LNCAP (cell line): ENCODE results near the gene ETFA.

Source experiments
- TF ChIP-seq, protein P1 (sequence below): fragments of 450-650 bp; IDR thresholded peaks from 2 replicates; pipeline ENCODE4 v1.5.1; 2017; ENCODE audit warnings: mild to moderate bottlenecking

ETFA gene

DNA sequence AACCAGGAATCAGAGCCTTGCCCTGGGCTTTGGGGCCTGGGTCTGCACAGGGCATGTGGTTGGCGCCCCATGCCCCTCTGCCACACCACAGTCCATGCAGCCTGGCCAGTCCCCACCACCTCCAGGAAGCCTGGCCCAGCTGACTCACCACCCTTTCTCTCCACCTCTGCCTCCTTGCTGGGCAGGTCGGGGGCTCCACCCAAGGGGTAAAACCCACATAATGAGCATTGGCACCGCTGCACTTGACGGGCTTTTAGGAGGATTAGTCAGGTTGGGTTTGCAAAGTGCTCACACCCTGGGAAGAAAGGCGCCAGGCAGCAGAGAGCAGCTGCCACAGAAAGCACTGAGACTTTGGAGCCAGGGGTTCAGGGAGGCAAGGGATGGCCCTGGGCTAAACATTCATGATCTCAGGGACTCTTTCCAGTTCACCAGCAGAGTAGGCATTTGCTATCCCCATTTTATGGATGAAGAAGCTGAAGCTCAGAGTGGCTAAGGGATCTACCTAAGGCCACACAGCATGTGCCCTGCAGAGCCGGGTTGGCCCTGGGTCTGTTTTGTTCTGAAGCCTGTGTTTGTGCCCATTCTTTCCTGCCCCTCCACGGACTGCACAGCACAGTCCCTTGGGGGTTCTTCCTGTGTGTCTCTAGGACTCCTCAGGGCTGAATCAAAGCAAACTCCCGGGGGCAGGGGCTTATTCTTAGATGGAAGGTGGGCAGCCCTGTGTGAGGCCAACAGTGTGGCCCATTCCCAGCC lies 113.4 kb downstream of the ETFA start:
- TF ChIP-seq, protein P1, sequence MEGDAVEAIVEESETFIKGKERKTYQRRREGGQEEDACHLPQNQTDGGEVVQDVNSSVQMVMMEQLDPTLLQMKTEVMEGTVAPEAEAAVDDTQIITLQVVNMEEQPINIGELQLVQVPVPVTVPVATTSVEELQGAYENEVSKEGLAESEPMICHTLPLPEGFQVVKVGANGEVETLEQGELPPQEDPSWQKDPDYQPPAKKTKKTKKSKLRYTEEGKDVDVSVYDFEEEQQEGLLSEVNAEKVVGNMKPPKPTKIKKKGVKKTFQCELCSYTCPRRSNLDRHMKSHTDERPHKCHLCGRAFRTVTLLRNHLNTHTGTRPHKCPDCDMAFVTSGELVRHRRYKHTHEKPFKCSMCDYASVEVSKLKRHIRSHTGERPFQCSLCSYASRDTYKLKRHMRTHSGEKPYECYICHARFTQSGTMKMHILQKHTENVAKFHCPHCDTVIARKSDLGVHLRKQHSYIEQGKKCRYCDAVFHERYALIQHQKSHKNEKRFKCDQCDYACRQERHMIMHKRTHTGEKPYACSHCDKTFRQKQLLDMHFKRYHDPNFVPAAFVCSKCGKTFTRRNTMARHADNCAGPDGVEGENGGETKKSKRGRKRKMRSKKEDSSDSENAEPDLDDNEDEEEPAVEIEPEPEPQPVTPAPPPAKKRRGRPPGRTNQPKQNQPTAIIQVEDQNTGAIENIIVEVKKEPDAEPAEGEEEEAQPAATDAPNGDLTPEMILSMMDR, result no peak

DNA sequence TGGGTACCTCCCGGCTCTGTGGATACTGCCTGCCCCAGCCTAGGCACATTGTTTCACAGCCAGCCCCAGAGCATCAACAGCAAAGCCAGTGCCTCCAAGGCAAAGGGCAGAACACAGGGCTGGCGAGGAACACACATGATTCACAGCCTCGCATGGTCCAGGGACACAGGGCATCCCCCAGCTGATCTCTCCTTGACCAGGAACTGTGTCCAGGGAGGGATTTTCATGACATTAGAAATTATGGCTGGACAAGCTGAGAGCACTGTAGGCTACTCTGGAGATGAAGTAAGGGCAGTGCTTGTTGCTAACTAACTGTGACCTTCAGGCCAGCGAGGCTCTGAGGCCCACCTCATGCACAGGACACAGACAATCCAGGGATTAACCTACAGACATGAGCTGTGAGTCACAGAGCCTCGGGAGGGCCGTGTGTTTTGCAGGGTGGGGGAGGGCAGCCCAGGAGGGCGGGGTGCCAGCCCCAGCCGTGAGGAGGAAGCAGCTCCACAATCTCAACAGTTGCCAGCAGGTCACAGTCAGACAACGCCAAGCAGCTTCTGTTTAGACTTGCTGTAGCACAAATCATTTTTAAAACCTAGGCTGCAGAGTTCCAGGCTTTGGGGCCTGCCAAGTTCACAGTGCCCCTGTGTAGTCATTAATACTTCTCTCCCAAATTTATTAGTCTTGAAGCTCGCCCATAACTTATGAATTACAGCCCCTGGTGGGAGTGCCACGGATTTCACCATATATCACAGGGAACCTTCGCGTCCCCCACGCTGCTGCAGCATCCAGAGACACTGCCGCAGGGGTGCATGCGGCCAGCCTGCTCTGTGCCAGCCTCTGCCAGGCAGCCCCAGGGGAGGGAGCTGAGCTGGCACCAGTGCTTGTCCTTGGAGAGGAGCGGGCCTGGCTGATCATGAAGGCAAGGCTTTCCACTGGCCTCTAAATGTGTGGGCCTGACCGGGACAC lies 114.7 kb downstream of the ETFA start:
- TF ChIP-seq, protein P1, result no peak

DNA sequence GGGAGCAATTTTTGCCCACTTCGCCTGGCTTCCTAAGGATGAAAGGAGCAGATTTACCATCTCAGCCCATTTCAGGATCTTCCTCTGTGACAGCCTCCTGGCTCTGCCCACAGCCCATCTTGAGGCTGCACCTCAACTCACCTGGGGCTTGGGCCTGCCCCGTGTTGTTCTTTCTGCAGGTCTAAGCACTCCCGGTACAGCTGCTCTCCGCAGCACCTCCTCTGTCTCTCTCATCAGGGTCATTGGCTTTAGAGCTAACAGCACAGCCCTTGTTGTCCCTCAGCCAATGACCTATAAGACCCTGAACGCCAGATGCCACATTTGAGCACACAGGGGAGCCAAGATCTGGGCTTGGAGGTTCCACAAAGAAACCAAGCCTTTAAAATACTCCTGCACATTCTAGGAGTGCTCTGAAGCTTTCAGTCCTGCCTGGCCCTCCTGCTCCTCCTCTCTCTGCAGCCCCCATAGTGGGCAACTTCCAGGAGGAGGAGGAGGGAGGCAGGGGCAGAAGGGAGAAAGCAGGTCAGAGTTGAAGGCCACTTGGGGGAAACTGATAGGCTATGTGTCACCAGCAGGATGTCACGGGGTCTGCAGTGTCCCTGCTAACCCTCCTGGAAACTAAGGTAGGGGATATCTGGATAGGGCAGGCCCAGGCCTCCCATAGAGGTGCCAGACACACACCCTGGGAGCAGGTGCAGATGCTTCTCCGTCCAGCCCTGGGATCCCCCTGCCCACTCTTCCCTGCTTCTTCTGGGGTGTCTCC lies 115.6 kb downstream of the ETFA start:
- TF ChIP-seq, protein P1, result no peak

- TF ChIP-seq, protein P1, result no peak
Observed at GRCh38 chr15:76193934-76194333, 117.3 kb downstream of the ETFA start.

DNA sequence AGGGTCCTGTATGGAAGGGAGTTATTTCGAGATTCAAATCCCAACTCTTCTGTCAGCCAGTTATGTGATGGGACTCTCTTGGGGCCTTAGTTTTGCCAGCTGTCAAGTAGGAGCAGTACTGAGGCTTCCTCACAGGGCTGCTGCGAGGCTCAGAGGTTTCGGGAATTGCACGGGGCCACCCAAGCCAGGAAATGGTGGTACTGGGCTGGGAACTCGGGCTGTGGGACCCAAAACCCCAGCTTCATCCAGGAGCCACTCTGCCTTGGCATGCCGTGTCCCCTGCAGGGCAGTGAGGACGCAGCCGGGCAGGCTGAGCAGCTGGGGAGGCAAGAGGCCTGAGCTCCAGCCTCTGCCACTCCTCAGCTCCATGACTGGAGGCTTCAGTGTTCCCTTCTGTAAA lies 118.6 kb downstream of the ETFA start:
- TF ChIP-seq, protein P1, result no peak

- TF ChIP-seq, protein P1, result no peak
Observed at GRCh38 chr15:76191539-76192244, 119.6 kb downstream of the ETFA start.
